ENCODE results near the gene CAPN14. TPM values are rescaled to one million over a fixed set of nuclear protein-coding genes. Genes with fewer than 3 reads are reported as not detected.

Gene CAPN14
- total RNA-seq, 4 donors from 2014 or later: not detected

DNA sequence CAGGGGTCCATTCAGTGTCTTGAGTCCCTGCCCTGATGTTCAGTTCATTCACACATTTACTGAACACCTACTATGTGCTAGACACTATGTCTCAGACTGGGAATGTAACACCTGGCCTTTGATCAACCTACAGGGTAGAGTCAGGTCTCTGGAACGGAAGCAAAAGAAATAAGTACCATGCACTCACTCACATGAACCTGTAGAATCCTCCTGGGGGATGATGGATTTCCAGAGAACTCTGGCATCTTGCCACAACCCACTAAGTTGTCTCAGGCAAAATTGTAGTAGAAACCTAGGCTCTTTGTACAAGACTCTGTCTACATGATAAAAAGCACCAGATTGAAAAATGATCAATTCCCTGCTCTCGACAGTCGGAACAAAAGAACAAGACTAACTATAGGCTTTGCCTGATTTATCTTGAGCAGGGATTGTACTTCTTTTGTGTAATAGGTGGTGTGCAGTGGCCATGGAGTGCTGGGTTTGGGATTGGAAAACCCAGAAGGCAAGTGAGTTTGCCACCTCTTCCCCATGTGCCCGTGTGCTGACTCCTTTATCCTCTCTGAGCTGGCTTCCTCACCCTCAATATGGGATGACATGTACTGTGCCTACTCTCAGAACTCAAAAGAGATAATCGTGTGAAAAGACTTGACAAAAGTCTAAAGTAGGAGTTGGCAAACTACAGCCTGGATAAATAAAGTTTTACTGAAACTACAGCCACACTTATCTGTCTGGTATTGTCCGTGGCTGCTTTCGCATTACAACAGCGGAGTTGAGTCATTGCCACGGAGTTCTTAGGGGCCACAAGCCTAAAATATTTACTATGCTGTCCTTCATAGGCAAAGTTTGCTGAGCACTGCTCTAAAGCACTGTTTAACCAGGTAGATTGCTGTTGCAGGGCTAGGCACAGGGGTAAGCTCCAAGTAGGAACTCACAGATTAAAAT lies 4.4 kb downstream of the CAPN14 start:
- DNase-seq: no peak
- no peak overlapping the region for H3K27ac ChIP-seq
- no peaks in the 10 kb centered on the region for H3K9me3 ChIP-seq
- H3K4me1 ChIP-seq: no peaks in the 10 kb centered on the region
- in situ Hi-C loops (cut with MboI; ENCODE audit: low sequenced_read_pairs in 4 of 4) (no loop called here), intact Hi-C loops (cut with DNase I; ENCODE audit: low total_unique reads) (no loop called here)
- TF ChIP-seq, protein P1, sequence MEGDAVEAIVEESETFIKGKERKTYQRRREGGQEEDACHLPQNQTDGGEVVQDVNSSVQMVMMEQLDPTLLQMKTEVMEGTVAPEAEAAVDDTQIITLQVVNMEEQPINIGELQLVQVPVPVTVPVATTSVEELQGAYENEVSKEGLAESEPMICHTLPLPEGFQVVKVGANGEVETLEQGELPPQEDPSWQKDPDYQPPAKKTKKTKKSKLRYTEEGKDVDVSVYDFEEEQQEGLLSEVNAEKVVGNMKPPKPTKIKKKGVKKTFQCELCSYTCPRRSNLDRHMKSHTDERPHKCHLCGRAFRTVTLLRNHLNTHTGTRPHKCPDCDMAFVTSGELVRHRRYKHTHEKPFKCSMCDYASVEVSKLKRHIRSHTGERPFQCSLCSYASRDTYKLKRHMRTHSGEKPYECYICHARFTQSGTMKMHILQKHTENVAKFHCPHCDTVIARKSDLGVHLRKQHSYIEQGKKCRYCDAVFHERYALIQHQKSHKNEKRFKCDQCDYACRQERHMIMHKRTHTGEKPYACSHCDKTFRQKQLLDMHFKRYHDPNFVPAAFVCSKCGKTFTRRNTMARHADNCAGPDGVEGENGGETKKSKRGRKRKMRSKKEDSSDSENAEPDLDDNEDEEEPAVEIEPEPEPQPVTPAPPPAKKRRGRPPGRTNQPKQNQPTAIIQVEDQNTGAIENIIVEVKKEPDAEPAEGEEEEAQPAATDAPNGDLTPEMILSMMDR (IDR thresholded peaks at IDR 0.05 in 4 of 5, conservative IDR thresholded peaks at IDR 0.05 in 1 of 5): no peak
- no peak for TF ChIP-seq POLR2A (IDR thresholded peaks at IDR 0.05)
- no peak overlapping the region for H3K4me3 ChIP-seq
- ATAC-seq: no peak
- H3K27me3 ChIP-seq: no peaks in the 10 kb centered on the region
- H3K36me3 ChIP-seq: no peaks in the 10 kb centered on the region

DNA sequence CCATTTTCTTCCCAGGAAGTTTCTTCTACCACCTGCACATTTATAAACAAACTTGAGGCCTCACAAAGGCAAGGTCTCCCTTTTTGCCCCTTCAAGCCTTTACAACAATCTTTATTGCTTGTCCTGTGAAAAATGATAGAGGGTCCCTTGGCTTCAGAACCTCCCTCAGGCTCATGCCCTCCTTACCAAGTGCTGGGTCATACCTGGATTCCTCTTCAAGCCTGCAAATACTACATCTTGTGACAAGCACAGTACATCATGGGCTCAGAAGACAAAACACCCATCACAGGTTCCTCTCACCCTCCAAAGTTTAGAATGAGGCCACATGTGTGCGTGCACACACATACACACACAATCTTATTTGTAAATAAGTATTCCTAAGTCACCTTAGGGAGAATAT lies 9.1 kb downstream of the CAPN14 start:
- H3K27me3 ChIP-seq: no peaks in the 10 kb centered on the region
- no peaks in the 10 kb centered on the region for H3K9me3 ChIP-seq
- no peaks in the 10 kb centered on the region for H3K36me3 ChIP-seq
- DNase-seq (no peak), ATAC-seq (no peak)
- in situ Hi-C loops (cut with MboI; ENCODE audit: low sequenced_read_pairs in 4 of 4) (no loop called here), intact Hi-C loops (cut with DNase I; ENCODE audit: low total_unique reads) (no loop called here)
- H3K4me3 ChIP-seq: no peak overlapping the region
- no peak overlapping the region for H3K27ac ChIP-seq
- no peaks in the 10 kb centered on the region for H3K4me1 ChIP-seq
- TF ChIP-seq POLR2A (IDR thresholded peaks at IDR 0.05): no peak
- TF ChIP-seq, protein P1 (IDR thresholded peaks at IDR 0.05 in 4 of 5, conservative IDR thresholded peaks at IDR 0.05 in 1 of 5): no peak

DNA sequence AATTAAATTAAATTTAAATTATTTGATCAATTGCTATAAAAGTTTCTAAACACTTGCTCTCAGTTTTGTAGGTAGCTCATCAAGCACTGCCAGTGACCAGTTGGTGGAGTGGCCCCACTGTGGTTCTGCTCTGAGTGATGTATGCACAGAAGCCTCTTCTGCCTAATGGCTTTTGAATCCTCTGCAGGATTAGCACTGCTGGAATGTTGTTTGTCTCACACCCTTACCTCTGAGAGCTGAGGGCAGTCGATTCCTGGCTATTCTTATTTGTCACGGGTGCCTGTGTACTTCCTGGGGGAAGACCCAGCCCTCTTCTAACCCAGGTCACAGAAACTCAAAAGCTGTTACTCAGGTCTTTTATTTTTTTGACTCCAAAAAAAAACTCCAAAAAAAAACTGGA lies 9.5 kb downstream of the CAPN14 start:
- no peak for ATAC-seq
- TF ChIP-seq POLR2A (IDR thresholded peaks at IDR 0.05): no peak
- TF ChIP-seq, protein P1 (IDR thresholded peaks at IDR 0.05 in 4 of 5, conservative IDR thresholded peaks at IDR 0.05 in 1 of 5): no peak

DNA sequence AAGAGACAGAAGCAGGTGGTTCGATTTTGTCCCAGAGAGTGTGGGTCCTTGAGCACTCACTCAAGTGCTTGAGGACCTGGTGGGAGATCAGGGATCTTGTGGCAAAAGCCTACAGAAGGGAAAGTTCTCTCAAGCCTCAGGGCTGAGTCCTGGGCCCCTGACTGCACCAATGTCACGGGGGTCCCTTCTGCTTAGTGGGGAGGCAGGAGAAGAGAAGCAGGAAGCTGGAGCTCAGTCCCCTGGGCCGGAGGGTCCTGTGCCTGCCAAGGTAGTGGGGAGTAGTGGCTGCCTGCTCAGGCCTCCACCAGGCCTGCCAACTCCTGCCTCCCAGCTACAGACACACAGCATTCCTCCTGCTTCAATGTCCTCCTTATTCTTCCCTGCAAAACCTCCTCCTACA lies 11.7 kb downstream of the CAPN14 start:
- Histone ChIP-seq H3K36me3 (no peaks in the 10 kb centered on the region), H3K27ac (no peak overlapping the region), H3K9me3 (no peaks in the 10 kb centered on the region), H3K4me3 (no peak overlapping the region), H3K27me3 (no peaks in the 10 kb centered on the region), H3K4me1 (no peaks in the 10 kb centered on the region)
- in situ Hi-C loops (cut with MboI; ENCODE audit: low sequenced_read_pairs in 4 of 4) (no loop called here), intact Hi-C loops (cut with DNase I; ENCODE audit: low total_unique reads) (no loop called here)
- DNase-seq (no peak), ATAC-seq (no peak)
- TF ChIP-seq, protein P1 (IDR thresholded peaks at IDR 0.05 in 4 of 5, conservative IDR thresholded peaks at IDR 0.05 in 1 of 5): no peak

More for the DNA sequence above, 9.5 kb downstream of the CAPN14 start:
- Histone ChIP-seq H3K4me3 (no peak overlapping the region), H3K36me3 (no peaks in the 10 kb centered on the region), H3K4me1 (no peaks in the 10 kb centered on the region), H3K27me3 (no peaks in the 10 kb centered on the region), H3K27ac (no peak overlapping the region), H3K9me3 (no peaks in the 10 kb centered on the region)
- intact Hi-C loops (cut with DNase I; ENCODE audit: low total_unique reads): no loop called here
- in situ Hi-C loops (cut with MboI; ENCODE audit: low sequenced_read_pairs in 4 of 4): no loop called here
- no peak for DNase-seq

Measured in gastrocnemius medialis (tissue), 4 donors.